ENCODE data around the gene FCGR2B. TPM values are rescaled to one million over a fixed set of nuclear protein-coding genes. Genes with fewer than 3 reads are reported as not detected.
"Not testable (repeated sequence)": the region's sequence is repeated elsewhere in the genome, so short reads cannot be mapped to it uniquely, and the experiment has no call there.

The FCGR2B gene
- total RNA-seq, result 14.5 TPM

DNA sequence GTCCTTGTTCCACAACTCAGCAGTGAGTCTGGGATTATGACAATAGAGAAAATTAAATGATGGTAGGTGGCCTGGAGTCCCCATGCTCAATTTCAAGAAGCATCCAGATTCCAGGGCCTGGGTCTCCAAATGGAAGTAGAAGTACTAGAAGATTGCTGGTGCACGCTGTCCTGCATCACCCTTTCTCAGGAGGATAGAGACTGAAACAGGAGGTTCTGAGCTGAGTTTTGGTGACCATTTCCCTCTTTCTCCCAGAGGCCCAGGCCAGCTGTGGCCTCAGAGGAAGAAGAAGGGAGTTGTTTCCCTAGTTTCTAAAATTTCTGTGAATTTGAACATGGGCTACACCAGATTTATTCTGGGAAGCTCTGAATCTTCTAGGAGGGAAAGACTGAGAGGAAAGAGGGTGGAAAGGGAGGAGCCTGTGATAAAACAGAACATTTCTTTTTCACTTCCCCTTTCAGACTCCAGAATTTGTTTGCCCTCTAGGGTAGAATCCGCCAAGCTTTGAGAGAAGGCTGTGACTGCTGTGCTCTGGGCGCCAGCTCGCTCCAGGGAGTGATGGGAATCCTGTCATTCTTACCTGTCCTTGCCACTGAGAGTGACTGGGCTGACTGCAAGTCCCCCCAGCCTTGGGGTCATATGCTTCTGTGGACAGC is at the start of gene FCGR2B:
TSS of gene FCGR2B (plus strand) at position 460 of the 656 bp plus-strand sequence. CDS start at position 559, 99 bp downstream.
- DNase-seq (ENCODE audit: low spot score in 2 of 2); H3K9me3 ChIP-seq; H3K4me1 ChIP-seq; H3K4me3 ChIP-seq; H3K27ac ChIP-seq; intact Hi-C loops (cut with DNase I); H3K27me3 ChIP-seq; H3K36me3 ChIP-seq: not testable (repeated sequence)

DNA sequence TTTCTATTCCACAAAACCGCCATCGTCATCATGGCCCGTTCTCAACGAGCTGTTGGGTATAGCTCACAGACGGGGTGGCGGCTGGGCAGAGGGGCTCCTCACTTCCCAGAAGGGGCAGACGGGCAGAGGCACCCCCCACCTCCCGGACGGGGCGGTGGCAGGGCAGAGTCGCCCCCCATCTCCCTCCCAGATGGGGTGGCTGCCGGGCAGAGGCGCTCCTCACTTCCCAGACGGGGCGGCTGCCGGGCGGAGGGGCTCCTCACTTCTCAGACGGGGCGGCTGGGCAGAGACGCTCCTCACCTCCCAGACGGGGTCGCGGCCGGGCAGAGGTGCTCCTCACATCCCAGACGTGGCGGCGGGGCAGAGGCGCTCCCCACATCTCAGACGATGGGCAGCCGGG is 46.5 kb upstream of the FCGR2B start:
- DNase-seq (ENCODE audit: low spot score in 2 of 2); H3K36me3 ChIP-seq; H3K27ac ChIP-seq; H3K4me1 ChIP-seq; H3K27me3 ChIP-seq; H3K9me3 ChIP-seq; intact Hi-C loops (cut with DNase I); H3K4me3 ChIP-seq: not testable (repeated sequence)

DNA sequence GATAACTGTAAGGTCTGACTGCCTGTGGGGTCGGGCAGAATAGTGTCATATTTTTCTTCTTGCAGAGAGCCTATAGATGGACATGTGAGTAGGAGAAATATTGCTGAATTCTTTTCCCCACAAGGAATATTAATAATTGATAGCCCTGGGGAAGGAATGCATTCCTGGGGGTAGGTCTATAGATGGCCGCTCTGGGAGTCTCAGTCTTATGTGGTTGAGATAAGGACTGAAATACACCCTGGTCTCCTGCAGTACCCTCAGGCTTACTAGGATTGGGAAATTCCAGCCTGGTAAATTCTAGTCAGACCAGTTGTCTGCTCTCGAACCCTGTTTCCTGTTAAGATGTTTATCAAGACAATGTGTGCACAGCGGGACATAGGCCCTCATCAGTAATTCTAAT is 44.4 kb upstream of the FCGR2B start:
- H3K4me3 ChIP-seq; intact Hi-C loops (cut with DNase I); H3K36me3 ChIP-seq; H3K4me1 ChIP-seq; H3K9me3 ChIP-seq; H3K27me3 ChIP-seq; H3K27ac ChIP-seq; DNase-seq (ENCODE audit: low spot score in 2 of 2): not testable (repeated sequence)

DNA sequence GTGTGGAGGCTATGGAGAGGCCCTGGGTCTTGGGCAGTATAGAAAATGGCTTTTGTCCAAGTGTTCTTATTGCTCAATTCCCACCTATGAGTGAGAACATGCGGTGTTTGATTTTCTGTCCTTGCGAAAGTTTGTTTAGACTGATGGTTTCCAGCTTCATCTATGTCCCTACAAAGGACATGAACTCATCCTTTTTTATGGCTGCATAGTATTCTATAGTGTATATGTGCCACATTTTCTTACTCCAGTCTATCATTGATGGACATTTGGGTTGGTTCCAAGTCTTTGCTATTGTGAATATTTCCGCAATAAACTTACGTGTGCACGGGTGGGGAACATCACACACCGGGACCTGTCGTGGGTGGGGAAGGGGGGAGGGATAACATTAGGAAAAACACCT is 42.5 kb upstream of the FCGR2B start:
- H3K27me3 ChIP-seq; H3K27ac ChIP-seq; H3K4me3 ChIP-seq; H3K9me3 ChIP-seq; DNase-seq (ENCODE audit: low spot score in 2 of 2); H3K4me1 ChIP-seq; intact Hi-C loops (cut with DNase I); H3K36me3 ChIP-seq: not testable (repeated sequence)

DNA sequence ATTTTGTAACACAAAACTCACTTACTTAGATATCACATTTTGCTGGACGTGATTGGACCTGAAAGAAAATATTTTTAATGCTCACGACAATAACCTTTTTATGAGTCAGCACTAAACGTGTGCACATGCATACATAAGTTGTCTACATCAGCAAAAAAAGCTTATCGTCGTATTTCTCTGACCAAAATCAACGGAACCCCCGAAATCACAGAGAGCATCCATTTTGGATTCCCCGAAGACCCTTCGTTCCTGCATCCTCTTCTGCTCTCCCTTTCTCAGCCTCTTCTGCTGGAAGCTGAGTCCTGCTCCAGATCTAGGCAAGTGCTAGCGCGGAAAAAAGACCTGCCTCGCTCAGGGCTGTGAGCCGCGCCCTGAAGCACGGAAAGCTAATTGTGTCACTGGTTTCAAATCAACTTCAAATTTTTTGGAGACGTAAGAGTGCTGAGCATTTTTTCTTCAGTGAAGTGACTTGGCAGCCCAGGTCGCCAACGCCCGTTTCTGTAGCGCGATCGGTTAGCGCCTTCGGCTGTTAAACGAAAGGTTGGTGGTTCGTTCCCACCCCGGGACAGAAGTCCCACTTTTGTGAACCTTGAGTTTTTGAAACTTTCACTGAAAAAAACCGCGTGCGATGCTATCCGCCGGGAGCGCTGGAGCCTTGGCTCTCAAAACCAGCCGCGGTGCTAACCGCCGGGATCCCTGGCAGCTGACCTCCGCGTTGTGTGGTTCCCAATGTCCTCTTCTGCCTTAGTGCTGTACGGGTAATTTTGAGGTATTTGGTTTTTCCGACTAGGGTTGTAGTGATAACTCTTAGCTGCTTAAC is 41.6 kb upstream of the FCGR2B start:
- H3K4me1 ChIP-seq; intact Hi-C loops (cut with DNase I); H3K27me3 ChIP-seq; H3K9me3 ChIP-seq; H3K36me3 ChIP-seq: not testable (repeated sequence)
- peak in 1 of 2 donors; percentile 80 for DNase-seq (ENCODE audit: low spot score in 2 of 2)
- H3K27ac ChIP-seq, result peak overlapping the region; percentile 10 to 29
- peak overlapping the region; percentile 46 to 69 for H3K4me3 ChIP-seq

DNA sequence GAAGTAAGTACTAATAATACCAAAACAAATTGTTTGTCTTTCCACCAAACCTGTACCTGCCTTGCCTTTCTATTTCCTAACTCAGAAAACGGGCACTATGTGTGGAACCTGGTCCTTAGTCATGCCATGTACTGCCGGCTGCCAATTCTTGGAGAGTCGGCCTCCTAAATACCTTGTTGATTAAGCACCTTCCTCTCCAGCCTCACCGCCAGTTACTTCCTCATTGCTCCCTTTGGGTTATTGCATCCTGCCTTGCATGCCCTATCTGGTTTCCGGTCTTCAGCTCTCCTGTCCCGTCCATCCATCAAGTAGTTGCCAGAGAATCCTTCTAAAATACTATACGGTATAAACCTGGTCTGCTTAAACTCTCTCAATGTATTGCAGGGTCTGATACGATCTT is 40.9 kb upstream of the FCGR2B start:
- H3K27me3 ChIP-seq; DNase-seq (ENCODE audit: low spot score in 2 of 2); H3K4me1 ChIP-seq; intact Hi-C loops (cut with DNase I); H3K36me3 ChIP-seq; H3K9me3 ChIP-seq; H3K27ac ChIP-seq: not testable (repeated sequence)
- peak overlapping the region in 1 of 2 donors; percentile 69 for H3K4me3 ChIP-seq

DNA sequence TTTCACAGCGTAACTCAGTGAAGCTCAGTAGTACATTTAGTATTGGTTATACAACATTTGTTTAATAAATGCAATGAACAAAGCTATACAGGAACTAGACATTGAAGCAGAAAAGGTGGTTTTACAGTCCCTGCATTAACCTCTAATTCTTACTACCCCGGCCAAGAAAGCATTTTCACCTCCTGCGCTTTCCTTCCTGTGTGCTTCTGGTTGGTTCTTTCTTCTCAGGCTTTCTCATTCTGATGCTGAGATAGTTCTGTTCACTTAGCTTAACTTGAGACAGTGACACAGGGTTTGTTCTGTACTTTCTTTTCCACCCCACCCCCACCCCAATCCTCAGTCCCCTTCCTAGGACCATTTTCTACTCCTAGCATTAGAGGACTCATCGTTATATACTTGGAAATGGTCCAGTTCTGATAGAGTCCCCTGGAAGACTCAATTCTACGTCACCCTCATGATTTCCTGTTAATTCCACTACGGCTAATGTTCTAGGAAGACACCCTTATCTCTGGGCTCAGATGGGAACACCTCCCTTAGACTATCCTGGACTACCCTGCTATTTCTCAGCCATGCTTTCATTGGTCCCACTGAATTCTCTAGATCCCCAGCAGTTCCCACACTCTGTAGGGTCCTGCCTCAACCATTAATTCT is 39.4 kb upstream of the FCGR2B start:
- H3K27ac ChIP-seq; H3K36me3 ChIP-seq; H3K9me3 ChIP-seq; H3K27me3 ChIP-seq; DNase-seq (ENCODE audit: low spot score in 2 of 2); H3K4me1 ChIP-seq; H3K4me3 ChIP-seq; intact Hi-C loops (cut with DNase I): not testable (repeated sequence)

DNA sequence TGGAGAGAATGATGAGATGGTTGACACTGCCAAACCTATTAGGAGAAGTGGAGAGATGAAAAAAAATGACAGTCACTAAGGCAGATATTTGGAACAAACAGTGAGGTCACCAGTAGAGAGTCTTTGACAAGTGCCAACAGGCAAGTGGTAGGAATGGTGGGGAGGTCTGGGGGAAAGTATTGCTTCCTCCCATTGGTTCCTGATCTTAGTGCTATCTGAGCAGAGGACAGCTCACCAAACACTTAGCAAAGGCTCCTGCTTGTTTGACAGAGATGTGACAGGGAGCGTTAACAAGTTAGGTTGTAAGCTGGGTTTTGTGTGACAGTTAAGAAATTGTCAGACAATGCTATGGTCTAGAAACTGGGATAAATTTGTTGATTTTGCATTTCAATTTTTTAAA is 38.3 kb upstream of the FCGR2B start:
- H3K4me1 ChIP-seq; DNase-seq (ENCODE audit: low spot score in 2 of 2); H3K27ac ChIP-seq; H3K36me3 ChIP-seq; H3K9me3 ChIP-seq; intact Hi-C loops (cut with DNase I); H3K27me3 ChIP-seq; H3K4me3 ChIP-seq: not testable (repeated sequence)

DNA sequence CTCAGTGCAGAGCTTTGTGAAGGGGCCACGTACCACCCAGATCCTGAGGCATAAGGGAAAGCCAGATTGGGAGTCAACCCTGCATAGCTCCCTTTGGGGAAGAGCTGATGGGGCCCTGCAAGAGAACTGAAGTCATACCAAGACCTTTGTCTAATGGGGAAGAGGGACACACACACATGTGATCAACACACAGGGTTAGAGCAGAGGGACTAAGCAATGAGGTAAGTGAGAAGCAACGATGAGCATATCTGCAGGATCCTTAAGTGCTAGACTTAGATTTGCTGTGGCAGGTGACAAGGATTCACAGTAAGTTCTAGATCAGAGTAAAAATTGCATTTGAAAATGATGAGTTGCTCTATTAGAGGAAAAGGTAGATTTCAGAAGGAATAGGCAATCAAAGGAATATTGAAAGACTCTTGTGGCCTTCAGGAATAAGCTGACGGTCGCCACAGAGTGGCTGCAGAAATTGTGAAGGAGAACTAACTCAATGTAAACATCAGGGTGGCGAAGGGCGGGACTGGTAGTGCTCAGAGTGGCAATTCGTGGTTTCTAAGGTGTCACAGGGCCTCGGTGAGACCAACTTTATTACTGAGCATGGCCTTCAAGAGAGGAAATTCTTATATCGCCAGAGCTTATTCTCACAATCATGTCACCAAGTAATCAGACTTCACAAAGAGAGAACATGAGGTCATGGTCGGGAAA is 36.3 kb upstream of the FCGR2B start:
- DNase-seq (ENCODE audit: low spot score in 2 of 2); H3K27ac ChIP-seq; H3K27me3 ChIP-seq; H3K4me1 ChIP-seq; H3K4me3 ChIP-seq; H3K9me3 ChIP-seq; intact Hi-C loops (cut with DNase I); H3K36me3 ChIP-seq: not testable (repeated sequence)

DNA sequence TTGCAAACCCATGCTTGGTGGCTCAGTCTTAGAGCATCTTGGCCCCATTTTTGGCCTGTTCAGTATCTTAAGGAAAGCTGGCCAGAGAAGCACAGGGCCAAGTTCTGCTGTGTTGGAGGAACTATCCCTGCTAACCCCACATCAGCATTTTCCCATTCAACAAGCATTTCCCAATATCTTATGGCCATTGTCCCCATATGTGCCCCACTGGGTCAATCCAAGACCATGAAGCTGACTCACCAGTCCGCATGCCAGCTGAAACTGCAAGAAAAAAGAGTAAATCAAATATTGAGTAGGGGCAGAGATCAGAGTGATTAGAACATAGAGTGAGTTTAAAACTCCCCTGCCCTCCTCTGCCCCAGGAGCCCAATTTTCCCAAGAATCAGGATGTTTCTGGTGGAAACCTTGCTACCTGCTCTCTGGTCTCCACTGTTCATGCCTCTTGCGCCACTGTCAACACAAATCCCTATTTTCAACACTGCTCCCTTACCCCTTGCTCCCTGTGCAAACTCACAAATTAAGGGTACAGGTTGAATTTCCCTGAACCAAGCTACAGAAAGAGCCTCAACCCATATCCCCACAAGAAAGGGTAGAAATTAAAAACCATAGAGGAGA is 32.7 kb upstream of the FCGR2B start:
- DNase-seq (ENCODE audit: low spot score in 2 of 2); intact Hi-C loops (cut with DNase I); H3K4me1 ChIP-seq: not testable (repeated sequence)

More for the DNA sequence above, 32.7 kb upstream of the FCGR2B start:
- not testable (repeated sequence) for H3K27me3 ChIP-seq, H3K36me3 ChIP-seq, H3K9me3 ChIP-seq, H3K4me3 ChIP-seq, H3K27ac ChIP-seq
